ENCODE data around the gene OR52R1. TPM values are rescaled to one million over a fixed set of nuclear protein-coding genes. Genes with fewer than 3 reads are reported as not detected.

The OR52R1 gene
- total RNA-seq (2014; rRNA removed) (not detected in 2 replicates), Bru-seq, nascent RNA (not detected), BruChase-seq, experiment 1, labeled RNA remaining after a 6-hour chase (not detected), BruChase-seq, experiment 2, labeled RNA remaining after a 2-hour chase (not detected)
- long read RNA-seq = 0 reads

- DNase-seq (no peak), ATAC-seq (no peak)
- no peak within 1 kb of the TSS for H2AFZ ChIP-seq (ENCODE audit: low read length)
- no peaks in the 10 kb centered on the region for H3K9me3 ChIP-seq (ENCODE audit: low read length)
- no peaks in the 10 kb centered on the region for H4K20me1 ChIP-seq (ENCODE audit: low read length)
- ChIA-PET CTCF (no interaction called here), POLR2A (ENCODE audit: unreplicated experiment) (no interaction called here)
- H3K27me3 ChIP-seq (ENCODE audit: low read length) = no peaks in the 10 kb centered on the region
- intact Hi-C loops (cut with micrococcal nuclease) = no loop called here
- TF ChIP-seq EZH2phosphoT487 (IDR thresholded peaks at IDR 0.05; ENCODE audit: borderline replicate concordance, low read length) = no peak
- TF ChIP-seq, protein P1, sequence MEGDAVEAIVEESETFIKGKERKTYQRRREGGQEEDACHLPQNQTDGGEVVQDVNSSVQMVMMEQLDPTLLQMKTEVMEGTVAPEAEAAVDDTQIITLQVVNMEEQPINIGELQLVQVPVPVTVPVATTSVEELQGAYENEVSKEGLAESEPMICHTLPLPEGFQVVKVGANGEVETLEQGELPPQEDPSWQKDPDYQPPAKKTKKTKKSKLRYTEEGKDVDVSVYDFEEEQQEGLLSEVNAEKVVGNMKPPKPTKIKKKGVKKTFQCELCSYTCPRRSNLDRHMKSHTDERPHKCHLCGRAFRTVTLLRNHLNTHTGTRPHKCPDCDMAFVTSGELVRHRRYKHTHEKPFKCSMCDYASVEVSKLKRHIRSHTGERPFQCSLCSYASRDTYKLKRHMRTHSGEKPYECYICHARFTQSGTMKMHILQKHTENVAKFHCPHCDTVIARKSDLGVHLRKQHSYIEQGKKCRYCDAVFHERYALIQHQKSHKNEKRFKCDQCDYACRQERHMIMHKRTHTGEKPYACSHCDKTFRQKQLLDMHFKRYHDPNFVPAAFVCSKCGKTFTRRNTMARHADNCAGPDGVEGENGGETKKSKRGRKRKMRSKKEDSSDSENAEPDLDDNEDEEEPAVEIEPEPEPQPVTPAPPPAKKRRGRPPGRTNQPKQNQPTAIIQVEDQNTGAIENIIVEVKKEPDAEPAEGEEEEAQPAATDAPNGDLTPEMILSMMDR (conservative IDR thresholded peaks at IDR 0.05; ENCODE audit: low read depth, low read length) = no peak
- H3K4me2 ChIP-seq (ENCODE audit: low read length) = no peak within 1 kb of the TSS
- BruUV-seq (replicated peaks) = no TSS peak
- no peak within 1 kb of the TSS for H3K9ac ChIP-seq (ENCODE audit: low read length)
- no peaks in the 10 kb centered on the region for H3K36me3 ChIP-seq (ENCODE audit: low read depth, low read length)
- H3K9me2 ChIP-seq (replicated peaks; ENCODE audit: low read length) = no peaks in the 10 kb centered on the region
- no peak within 1 kb of the TSS for H3K27ac ChIP-seq (ENCODE audit: low read length)
- H3K79me2 ChIP-seq (ENCODE audit: low read length) = no peaks in the 10 kb centered on the region
- no peak within 1 kb of the TSS for H3K4me3 ChIP-seq (ENCODE audit: low read length)
- H3F3A ChIP-seq (ENCODE audit: low read length, unreplicated experiment) = no peaks in the 10 kb centered on the region
- H3K4me1 ChIP-seq (ENCODE audit: insufficient read depth, low read length) = no peaks in the 10 kb centered on the region
Observed at GRCh38 chr11:4804280-4804679, at the start of gene OR52R1. Gene OR52R1, minus strand, starts transcription at chr11:4804380. Its CDS starts 0 bp downstream, at chr11:4804380.

DNA sequence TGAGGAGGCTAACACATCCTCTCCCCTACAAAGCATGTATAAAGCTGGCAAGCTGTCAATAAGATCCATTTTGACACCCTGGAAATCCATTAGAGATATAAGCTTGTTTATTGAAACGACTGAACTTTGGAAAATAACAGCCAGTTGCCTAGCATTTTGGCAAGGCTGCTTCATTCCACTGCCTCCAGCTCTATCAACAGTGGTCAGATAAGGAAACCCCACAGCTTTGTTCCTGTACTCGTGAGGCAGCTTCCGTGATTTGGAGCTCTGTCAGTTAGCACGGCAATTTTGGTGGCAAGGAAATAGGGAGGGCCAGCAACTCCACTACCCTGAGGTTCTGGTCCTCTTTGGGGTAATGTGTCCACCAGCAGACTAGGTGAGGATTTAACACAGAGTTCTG is 46.9 kb upstream of the OR52R1 start:
- Histone ChIP-seq H3K9me3 (ENCODE audit: low read length) (no peaks in the 10 kb centered on the region), H3K79me2 (ENCODE audit: low read length) (no peaks in the 10 kb centered on the region), H3K4me1 (ENCODE audit: insufficient read depth, low read length) (no peaks in the 10 kb centered on the region), H3K36me3 (ENCODE audit: low read depth, low read length) (no peaks in the 10 kb centered on the region), H4K20me1 (ENCODE audit: low read length) (no peaks in the 10 kb centered on the region), H3K9me2 (replicated peaks; ENCODE audit: low read length) (no peaks in the 10 kb centered on the region), H3K4me3 (ENCODE audit: low read length) (no peak overlapping the region), H2AFZ (ENCODE audit: low read length) (no peak overlapping the region), H3K27ac (ENCODE audit: low read length) (no peak overlapping the region), H3K4me2 (ENCODE audit: low read length) (no peak overlapping the region), H3F3A (ENCODE audit: low read length, unreplicated experiment) (no peaks in the 10 kb centered on the region), H3K27me3 (ENCODE audit: low read length) (no peaks in the 10 kb centered on the region), H3K9ac (ENCODE audit: low read length) (no peak overlapping the region)
- ATAC-seq (no peak), DNase-seq (no peak)
- TF ChIP-seq, protein P1 (conservative IDR thresholded peaks at IDR 0.05; ENCODE audit: low read depth, low read length) = no peak
- no peak for TF ChIP-seq EZH2phosphoT487 (IDR thresholded peaks at IDR 0.05; ENCODE audit: borderline replicate concordance, low read length)
- TF ChIP-seq EZH2 (IDR thresholded peaks at IDR 0.05; ENCODE audit: low read length, unreplicated experiment) = no peak
- intact Hi-C loops (cut with micrococcal nuclease) = no loop called here
- POLR2A ChIA-PET (ENCODE audit: unreplicated experiment) = no interaction called here
- CTCF ChIA-PET = no interaction called here
- no TSS peak for BruUV-seq (replicated peaks)

- no peaks in the 10 kb centered on the region for H3F3A ChIP-seq (ENCODE audit: low read length, unreplicated experiment)
- no TSS peak for BruUV-seq (replicated peaks)
- TF ChIP-seq, protein P1 (conservative IDR thresholded peaks at IDR 0.05; ENCODE audit: low read depth, low read length) = no peak
- no peak for TF ChIP-seq EZH2phosphoT487 (IDR thresholded peaks at IDR 0.05; ENCODE audit: borderline replicate concordance, low read length)
- TF ChIP-seq EZH2 (IDR thresholded peaks at IDR 0.05; ENCODE audit: low read length, unreplicated experiment) = no peak
Observed at GRCh38 chr11:4848908-4849532, 44.8 kb upstream of the OR52R1 start, which contains the start of gene OR51S1. Gene OR51S1, minus strand, starts transcription at chr11:4849208. Its CDS starts 0 bp downstream, at chr11:4849208.

More at GRCh38 chr11:4848908-4849532, 44.8 kb upstream of the OR52R1 start, which contains the start of gene OR51S1:
- Histone ChIP-seq H3K79me2 (ENCODE audit: low read length) (no peaks in the 10 kb centered on the region), H3K36me3 (ENCODE audit: low read depth, low read length) (no peaks in the 10 kb centered on the region), H3K4me1 (ENCODE audit: insufficient read depth, low read length) (no peaks in the 10 kb centered on the region), H4K20me1 (ENCODE audit: low read length) (no peaks in the 10 kb centered on the region), H3K9me2 (replicated peaks; ENCODE audit: low read length) (no peaks in the 10 kb centered on the region), H3K9ac (ENCODE audit: low read length) (no peak within 1 kb of the TSS), H3K9me3 (ENCODE audit: low read length) (no peaks in the 10 kb centered on the region), H3K27ac (ENCODE audit: low read length) (no peak within 1 kb of the TSS), H3K4me3 (ENCODE audit: low read length) (no peak within 1 kb of the TSS), H3K4me2 (ENCODE audit: low read length) (no peak within 1 kb of the TSS), H2AFZ (ENCODE audit: low read length) (no peak within 1 kb of the TSS), H3K27me3 (ENCODE audit: low read length) (no peaks in the 10 kb centered on the region)
- DNase-seq = no peak
- ChIA-PET POLR2A (ENCODE audit: unreplicated experiment) (no interaction called here), CTCF (no interaction called here)
- no peak for ATAC-seq
- intact Hi-C loops (cut with micrococcal nuclease) = no loop called here

All from PC-3 (cell line).